Kasumi-1 (cell line): ENCODE data around the gene NIPAL4.
"Not testable (repeated sequence)": the region's sequence is repeated elsewhere in the genome, so short reads cannot be mapped to it uniquely, and the experiment has no call there.

ENCODE experiments used
- DNase-seq, 2 experiments: peaks; one replicate each; lab custom pipeline; 2025; lab: John Stamatoyannopoulos, UW

NIPAL4 gene

GRCh38 chr5:157459715-157460599, at the start of gene NIPAL4:
NIPAL4 (plus strand) TSS chr5:157460213; CDS start chr5:157460321, 108 bp downstream.
- DNase-seq = no peak

GRCh38 chr5:157415838-157416237, 44.2 kb upstream of the NIPAL4 start:
- DNase-seq = no peak

- not testable (repeated sequence) for DNase-seq
Observed at GRCh38 chr5:157419521-157419920, 40.5 kb upstream of the NIPAL4 start.

- DNase-seq = not testable (repeated sequence)
Observed at GRCh38 chr5:157429920-157430319, 30.1 kb upstream of the NIPAL4 start.

- DNase-seq = peak; percentile 77 to 88
Observed at GRCh38 chr5:157431544-157432200, 28.3 kb upstream of the NIPAL4 start.

GRCh38 chr5:157434096-157434495, 25.9 kb upstream of the NIPAL4 start:
- DNase-seq = no peak

- no peak for DNase-seq
Observed at GRCh38 chr5:157443041-157443549, 16.9 kb upstream of the NIPAL4 start.

- DNase-seq = no peak
Observed at GRCh38 chr5:157444224-157444623, 15.8 kb upstream of the NIPAL4 start.

- DNase-seq = no peak
Observed at GRCh38 chr5:157445745-157446411, 14.1 kb upstream of the NIPAL4 start.

GRCh38 chr5:157446412-157446935, 13.5 kb upstream of the NIPAL4 start:
- no peak for DNase-seq

- DNase-seq = no peak
Observed at GRCh38 chr5:157447201-157447637, 12.8 kb upstream of the NIPAL4 start.

GRCh38 chr5:157449011-157449723, 10.8 kb upstream of the NIPAL4 start:
- no peak for DNase-seq

- no peak for DNase-seq
Observed at GRCh38 chr5:157450024-157450423, 10.0 kb upstream of the NIPAL4 start.

GRCh38 chr5:157451806-157452205, 8.2 kb upstream of the NIPAL4 start:
- DNase-seq = no peak

- DNase-seq = no peak
Observed at GRCh38 chr5:157454273-157454672, 5.7 kb upstream of the NIPAL4 start.

GRCh38 chr5:157455057-157455456, 5.0 kb upstream of the NIPAL4 start:
- no peak for DNase-seq

GRCh38 chr5:157456301-157456700, 3.7 kb upstream of the NIPAL4 start:
- DNase-seq = no peak

GRCh38 chr5:157457391-157457790, 2.6 kb upstream of the NIPAL4 start:
- no peak for DNase-seq

GRCh38 chr5:157458835-157459234, 1.2 kb upstream of the NIPAL4 start:
- no peak for DNase-seq

GRCh38 chr5:157460921-157461792, 1.1 kb downstream of the NIPAL4 start:
- no peak for DNase-seq
